Activated gamma-delta T cell treated with Interleukin-2 at 50 U/mL for 16 hours (primary cell): Measurements from ENCODE around the gene NOC2L.

Experiments used
- DNase-seq: peaks from one replicate; pipeline ENCODE4 v3.0.0-alpha.2; 2020

NOC2L gene

GRCh38 chr1:941015-941587, 18.0 kb downstream of the NOC2L start:
- no peak for DNase-seq

- DNase-seq: no peak
Observed at GRCh38 chr1:940107-941014, 18.7 kb downstream of the NOC2L start.

- no peak for DNase-seq
Observed at GRCh38 chr1:939511-940106, 19.4 kb downstream of the NOC2L start.

GRCh38 chr1:938711-939489, 20.2 kb downstream of the NOC2L start:
- DNase-seq: no peak

- no peak for DNase-seq
Observed at GRCh38 chr1:938088-938683, 20.9 kb downstream of the NOC2L start.

- DNase-seq: no peak
Observed at GRCh38 chr1:937521-937920, 21.5 kb downstream of the NOC2L start.

GRCh38 chr1:936348-937264, 22.4 kb downstream of the NOC2L start:
- DNase-seq: no peak

- no peak for DNase-seq
Observed at GRCh38 chr1:935751-936231, 23.3 kb downstream of the NOC2L start.

- no peak for DNase-seq
Observed at GRCh38 chr1:934991-935750, 23.9 kb downstream of the NOC2L start.

- DNase-seq: no peak
Observed at GRCh38 chr1:933603-933940, 25.5 kb downstream of the NOC2L start.

- no peak for DNase-seq
Observed at GRCh38 chr1:932776-933602, 26.1 kb downstream of the NOC2L start.

- no peak for DNase-seq
Observed at GRCh38 chr1:932173-932510, 26.9 kb downstream of the NOC2L start.

- no peak for DNase-seq
Observed at GRCh38 chr1:931380-932172, 27.5 kb downstream of the NOC2L start.

- DNase-seq: no peak
Observed at GRCh38 chr1:930633-931138, 28.4 kb downstream of the NOC2L start.

- no peak for DNase-seq
Observed at GRCh38 chr1:929712-930632, 29.1 kb downstream of the NOC2L start.

- no peak for DNase-seq
Observed at GRCh38 chr1:928825-929661, 30.0 kb downstream of the NOC2L start.

GRCh38 chr1:927748-928147, 31.3 kb downstream of the NOC2L start:
- no peak for DNase-seq
